ENCODE data around the gene HMCN1. TPM values are rescaled to one million over a fixed set of nuclear protein-coding genes. Genes with fewer than 3 reads are reported as not detected.

The HMCN1 gene
- total RNA-seq, 1 experiment from 2014 or later, result 0.23 TPM

DNA sequence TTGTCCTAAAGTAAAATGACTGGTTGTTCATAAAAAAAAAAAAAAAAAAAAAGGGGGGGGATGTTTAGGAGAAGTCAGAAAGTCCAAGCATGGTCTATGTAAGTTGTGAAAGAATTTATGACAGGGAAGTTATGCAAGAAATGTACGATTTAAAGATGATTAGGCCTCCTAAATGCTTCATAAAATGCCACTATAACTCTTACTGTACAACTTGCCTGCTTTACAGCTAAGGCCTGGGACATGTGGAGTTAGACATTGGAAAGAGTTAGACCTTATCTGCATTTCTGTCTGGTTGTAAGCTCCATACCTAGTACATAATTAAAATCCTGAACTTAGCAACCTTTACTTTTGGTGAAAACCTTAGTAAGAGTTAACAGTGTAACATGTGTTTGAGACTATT, 490.9 kb downstream of the HMCN1 start:
- intact Hi-C loops (cut with micrococcal nuclease; ENCODE audit: unreplicated experiment) (no loop called here), in situ Hi-C loops (cut with HindIII; ENCODE audit: low pct_unique_long_range_greater_than_20kb, low sequenced_read_pairs) (no loop called here)
- Histone ChIP-seq H3K9me3 (ENCODE audit: control insufficient read depth, insufficient read depth, low read depth, low read length) (no peaks in the 10 kb centered on the region), H3K27ac (ENCODE audit: low read length) (no peak overlapping the region), H3K4me1 (ENCODE audit: control insufficient read depth, insufficient read depth, low read length) (no peaks in the 10 kb centered on the region), H3K36me3 (ENCODE audit: control insufficient read depth, insufficient read depth, low read length) (no peaks in the 10 kb centered on the region), H3K4me3 (ENCODE audit: low read depth in 2 of 2, low read length in 2 of 2) (no peak overlapping the region), H3K27me3 (ENCODE audit: control insufficient read depth, insufficient read depth, low read length) (no peaks in the 10 kb centered on the region)
- TF ChIP-seq CTCF (IDR thresholded peaks at IDR 0.05), result no peak
- TF ChIP-seq POLR2AphosphoS5 (IDR thresholded peaks at IDR 0.05; ENCODE audit: low read depth, low read length), result no peak
- TF ChIP-seq, protein P1, sequence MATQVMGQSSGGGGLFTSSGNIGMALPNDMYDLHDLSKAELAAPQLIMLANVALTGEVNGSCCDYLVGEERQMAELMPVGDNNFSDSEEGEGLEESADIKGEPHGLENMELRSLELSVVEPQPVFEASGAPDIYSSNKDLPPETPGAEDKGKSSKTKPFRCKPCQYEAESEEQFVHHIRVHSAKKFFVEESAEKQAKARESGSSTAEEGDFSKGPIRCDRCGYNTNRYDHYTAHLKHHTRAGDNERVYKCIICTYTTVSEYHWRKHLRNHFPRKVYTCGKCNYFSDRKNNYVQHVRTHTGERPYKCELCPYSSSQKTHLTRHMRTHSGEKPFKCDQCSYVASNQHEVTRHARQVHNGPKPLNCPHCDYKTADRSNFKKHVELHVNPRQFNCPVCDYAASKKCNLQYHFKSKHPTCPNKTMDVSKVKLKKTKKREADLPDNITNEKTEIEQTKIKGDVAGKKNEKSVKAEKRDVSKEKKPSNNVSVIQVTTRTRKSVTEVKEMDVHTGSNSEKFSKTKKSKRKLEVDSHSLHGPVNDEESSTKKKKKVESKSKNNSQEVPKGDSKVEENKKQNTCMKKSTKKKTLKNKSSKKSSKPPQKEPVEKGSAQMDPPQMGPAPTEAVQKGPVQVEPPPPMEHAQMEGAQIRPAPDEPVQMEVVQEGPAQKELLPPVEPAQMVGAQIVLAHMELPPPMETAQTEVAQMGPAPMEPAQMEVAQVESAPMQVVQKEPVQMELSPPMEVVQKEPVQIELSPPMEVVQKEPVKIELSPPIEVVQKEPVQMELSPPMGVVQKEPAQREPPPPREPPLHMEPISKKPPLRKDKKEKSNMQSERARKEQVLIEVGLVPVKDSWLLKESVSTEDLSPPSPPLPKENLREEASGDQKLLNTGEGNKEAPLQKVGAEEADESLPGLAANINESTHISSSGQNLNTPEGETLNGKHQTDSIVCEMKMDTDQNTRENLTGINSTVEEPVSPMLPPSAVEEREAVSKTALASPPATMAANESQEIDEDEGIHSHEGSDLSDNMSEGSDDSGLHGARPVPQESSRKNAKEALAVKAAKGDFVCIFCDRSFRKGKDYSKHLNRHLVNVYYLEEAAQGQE (IDR thresholded peaks at IDR 0.05; ENCODE audit: insufficient read depth in 1 of 2, low read depth in 2 of 2, low read length in 1 of 2), result no peak
- no peak for TF ChIP-seq SIN3A (IDR thresholded peaks at IDR 0.05; ENCODE audit: borderline replicate concordance, insufficient read depth, low read depth, low read length)
- TF ChIP-seq TCF7L2 (IDR thresholded peaks at IDR 0.05; ENCODE audit: low read depth, low read length), result no peak
- ChIA-PET POLR2A (no interaction called here), CTCF (no interaction called here)
- no TSS peak for BruUV-seq (replicated peaks)
- no peak for DNase-seq (ENCODE audit: low read depth, low spot score)
- ATAC-seq, result no peak

DNA sequence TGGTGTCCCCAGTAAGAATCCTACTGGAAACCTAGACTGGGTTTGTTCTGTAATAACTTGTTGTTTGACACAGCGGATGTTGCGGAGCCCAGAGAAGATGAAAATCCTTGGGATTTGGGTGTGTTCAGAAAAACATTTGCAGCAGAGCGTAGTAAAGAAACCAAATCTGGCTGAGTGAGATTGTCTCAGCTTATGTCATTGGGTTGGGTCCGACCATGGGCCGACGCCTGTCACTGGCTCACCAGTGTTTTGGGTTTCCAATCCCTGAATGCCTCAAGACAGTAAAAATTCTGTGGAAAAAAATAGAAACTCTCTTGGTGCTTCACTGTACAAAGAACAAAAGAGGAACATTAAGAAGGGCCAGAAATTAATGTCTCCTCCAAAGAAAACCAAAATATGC, 494.6 kb downstream of the HMCN1 start:
- POLR2A ChIA-PET, result no interaction called here
- in situ Hi-C loops (cut with HindIII; ENCODE audit: low pct_unique_long_range_greater_than_20kb, low sequenced_read_pairs), result no loop called here
- no peaks in the 10 kb centered on the region for H3K27me3 ChIP-seq (ENCODE audit: control insufficient read depth, insufficient read depth, low read length)
- intact Hi-C loops (cut with micrococcal nuclease; ENCODE audit: unreplicated experiment), result no loop called here
- TF ChIP-seq TCF7L2 (IDR thresholded peaks at IDR 0.05; ENCODE audit: low read depth, low read length), result no peak
- TF ChIP-seq, protein P1 (IDR thresholded peaks at IDR 0.05; ENCODE audit: insufficient read depth in 1 of 2, low read depth in 2 of 2, low read length in 1 of 2), result no peak
- TF ChIP-seq POLR2AphosphoS5 (IDR thresholded peaks at IDR 0.05; ENCODE audit: low read depth, low read length), result no peak
- no peak for TF ChIP-seq CTCF (IDR thresholded peaks at IDR 0.05)
- no peak for TF ChIP-seq SIN3A (IDR thresholded peaks at IDR 0.05; ENCODE audit: borderline replicate concordance, insufficient read depth, low read depth, low read length)
- no TSS peak for BruUV-seq (replicated peaks)
- no peaks in the 10 kb centered on the region for H3K4me1 ChIP-seq (ENCODE audit: control insufficient read depth, insufficient read depth, low read length)
- ATAC-seq (no peak), DNase-seq (ENCODE audit: low read depth, low spot score) (no peak)
- no peak overlapping the region for H3K27ac ChIP-seq (ENCODE audit: low read length)
- H3K4me3 ChIP-seq (ENCODE audit: low read depth in 2 of 2, low read length in 2 of 2), result no peak overlapping the region
- no peaks in the 10 kb centered on the region for H3K9me3 ChIP-seq (ENCODE audit: control insufficient read depth, insufficient read depth, low read depth, low read length)
- CTCF ChIA-PET, result no interaction called here
- H3K36me3 ChIP-seq (ENCODE audit: control insufficient read depth, insufficient read depth, low read length), result no peaks in the 10 kb centered on the region

Measured in Panc1 (cell line).